SK-N-SH (cell line): ENCODE results near the gene SRGAP1. TPM values are rescaled to one million over a fixed set of nuclear protein-coding genes. Genes with fewer than 3 reads are reported as not detected.

Experiments used
- CTCF ChIA-PET: fragments of 300-600, 350-600 bp; formaldehyde crosslinking; extraction: SDS; loops from one replicate; lab custom pipeline; 2021; lab: Yijun Ruan, JAX
- POLR2A ChIA-PET: fragments of 350-600 bp; sonication (Branson Sonifier 250); formaldehyde crosslinking; extraction: SDS; loops from one replicate; lab custom pipeline; 2020; ENCODE audit warnings: antibody characterized with exemption, inconsistent platforms; lab: Yijun Ruan, JAX
- DNase-seq: peaks from one replicate; pipeline ENCODE4 v3.0.0; 2012
- H2AFZ ChIP-seq: fragments of 200-600 bp; sonication (generic); 2 replicates; pipeline ENCODE4 v1.8.1; 2016; ENCODE audit warnings: antibody characterized with exemption, mild to moderate bottlenecking, low read depth
- H3F3A ChIP-seq: fragments of 200-600 bp; sonication (generic); replicated peaks from 2 replicates; pipeline ENCODE3; 2016; ENCODE audit warnings: antibody characterized with exemption, mild to moderate bottlenecking; ENCODE audit not compliant: insufficient read depth
- H3K27ac ChIP-seq, 2 experiments: fragments of 200-500 bp in 1 of 2; fragments of 200-600 bp in 1 of 2; sonication (Bioruptor generic) in 1 of 2; sonication (generic), shearing (Covaris generic) in 1 of 2; 2 replicates each; pipeline versions ENCODE4 v1.5.1 to v1.6.1; 2014 to 2016; ENCODE audit warnings: low read depth in 2 of 2, inconsistent platforms in 1 of 2, low read length in 1 of 2, mild to moderate bottlenecking in 1 of 2, mixed read lengths in 1 of 2
- H3K27me3 ChIP-seq: fragments of 200-600 bp; sonication (generic), shearing (Covaris generic); 2 replicates; pipeline ENCODE4 v1.6.1; 2016; ENCODE audit warnings: mixed run types; ENCODE audit not compliant: insufficient read depth
- H3K36me3 ChIP-seq, 2 experiments: fragments of 200-500 bp in 1 of 2; fragments of 200-600 bp in 1 of 2; sonication (Bioruptor generic) in 1 of 2; sonication (generic) in 1 of 2; replicated peaks in 1 of 2; 2 replicates each; pipeline versions ENCODE3 to v1.5.1; 2014 to 2016; ENCODE audit warnings: low read length in 1 of 2, mild to moderate bottlenecking in 1 of 2; ENCODE audit not compliant: insufficient read depth in 2 of 2, control insufficient read depth in 1 of 2
- H3K4me1 ChIP-seq, 2 experiments: fragments of 200-500 bp in 1 of 2; fragments of 200-600 bp in 1 of 2; sonication (Bioruptor generic) in 1 of 2; sonication (generic), shearing (Covaris generic) in 1 of 2; 2 replicates each; pipeline versions ENCODE4 v1.5.1 to v1.6.1; 2014 to 2016; ENCODE audit warnings: low read depth in 1 of 2, low read length in 1 of 2, mixed run types in 1 of 2; ENCODE audit not compliant: insufficient read depth in 2 of 2, control insufficient read depth in 1 of 2
- H3K4me2 ChIP-seq: fragments of 200-600 bp; sonication (generic), shearing (Covaris generic); 2 replicates; pipeline ENCODE4 v1.6.1; 2017; ENCODE audit warnings: mixed run types
- H3K4me3 ChIP-seq, 2 experiments: fragments of 200-500 bp in 1 of 2; fragments of 200-600 bp in 1 of 2; sonication (Bioruptor generic) in 1 of 2; sonication (generic), shearing (Covaris generic) in 1 of 2; 2 replicates each; pipeline versions ENCODE4 v1.5.1 to v1.8.1; 2014 to 2016; ENCODE audit warnings: low read depth in 2 of 2, inconsistent platforms in 1 of 2, low read length in 1 of 2, mild to moderate bottlenecking in 1 of 2, mixed read lengths in 1 of 2, moderate library complexity in 1 of 2
- H3K79me2 ChIP-seq: fragments of 200-600 bp; sonication (generic); 2 replicates; pipeline ENCODE4 v1.8.1; 2017; ENCODE audit warnings: mild to moderate bottlenecking; ENCODE audit not compliant: insufficient read depth
- H3K9ac ChIP-seq: fragments of 200-600 bp; sonication (generic); 2 replicates; pipeline ENCODE4 v1.6.1; 2017; ENCODE audit warnings: mixed run types
- H3K9me2 ChIP-seq: fragments of 200-600 bp; sonication (generic); 2 replicates; pipeline ENCODE4 v1.6.1; 2017; ENCODE audit warnings: mixed run types
- H3K9me3 ChIP-seq: fragments of 200-600 bp; sonication (generic); 2 replicates; pipeline ENCODE4 v1.6.1; 2017; ENCODE audit warnings: mixed run types, mild to moderate bottlenecking, moderate library complexity
- H4K20me1 ChIP-seq: fragments of 200-600 bp; sonication (generic); 2 replicates; pipeline ENCODE4 v1.6.1; 2017; ENCODE audit warnings: mild to moderate bottlenecking, mixed run types; ENCODE audit not compliant: insufficient read depth
- ELF1 ChIP-seq: IDR thresholded peaks from 2 replicates; pipeline ENCODE4 v1.4.0; 2012
- EP300 ChIP-seq, 2 experiments: IDR thresholded peaks; 2 replicates each; pipeline versions ENCODE4 v1.4.0 to v1.6.1; 2012; ENCODE audit warnings: borderline replicate concordance in 1 of 2, low read depth in 1 of 2, low read length in 1 of 2
- FOSL2 ChIP-seq: IDR thresholded peaks from 2 replicates; pipeline ENCODE4 v1.4.0; 2012; ENCODE audit warnings: low read depth, mild to moderate bottlenecking, moderate library complexity, borderline replicate concordance
- FOXM1 ChIP-seq: IDR thresholded peaks from 2 replicates; pipeline ENCODE4 v1.4.0; 2012; ENCODE audit warnings: low read depth, mild to moderate bottlenecking
- GATA2 ChIP-seq: sonication (generic); formaldehyde crosslinking; IDR thresholded peaks from 2 replicates; pipeline ENCODE4 v1.5.0; 2020; ENCODE audit warnings: mild to moderate bottlenecking, missing genetic modification reagents
- MEF2A ChIP-seq: IDR thresholded peaks from 2 replicates; pipeline ENCODE4 v1.4.0; 2012; ENCODE audit warnings: low read depth, borderline replicate concordance
- NRF1 ChIP-seq: IDR thresholded peaks from 2 replicates; pipeline ENCODE4 v1.6.1; 2012; ENCODE audit warnings: low read depth, mild to moderate bottlenecking, low read length
- POLR2AphosphoS5 ChIP-seq: IDR thresholded peaks from 2 replicates; pipeline ENCODE4 v1.6.1; 2012; ENCODE audit warnings: low read depth, low read length
- RAD21 ChIP-seq: IDR thresholded peaks from 2 replicates; pipeline ENCODE4 v1.6.1; 2012; ENCODE audit warnings: mild to moderate bottlenecking, low read length
- RCOR1 ChIP-seq: fragments of 150-350 bp; IDR thresholded peaks from 2 replicates; pipeline ENCODE4 v1.6.1; 2017; ENCODE audit warnings: antibody characterized with exemption, low read length
- TEAD4 ChIP-seq: IDR thresholded peaks from 2 replicates; pipeline ENCODE4 v1.4.0; 2012; ENCODE audit warnings: mild to moderate bottlenecking, borderline replicate concordance; ENCODE audit not compliant: insufficient read depth
- YY1 ChIP-seq: IDR thresholded peaks from 2 replicates; pipeline ENCODE4 v1.4.0; 2012; ENCODE audit warnings: low read depth, mild to moderate bottlenecking
- WGBS: methylation state at CpG from one replicate; pipeline ENCODE4 v1.1.6; 2017; ENCODE audit warnings: low lambda C conversion rate; 5-methylcytosine and 5-hydroxymethylcytosine counted together
- polyA plus RNA-seq, 3 experiments: library from polyadenylated mRNA; depleted of rRNA; stranded (reverse); fragments of >200 nt; gene quantifications; 2 replicates each; pipeline ENCODE4 v1.2.3, GENCODE V29; 2012
- TF ChIP-seq, protein P1 (sequence below): IDR thresholded peaks from 2 replicates; pipeline ENCODE4 v1.6.1; 2012; ENCODE audit warnings: mild to moderate bottlenecking, low read depth, low read length, moderate library complexity
- TF ChIP-seq, protein P2 (sequence below): IDR thresholded peaks from 2 replicates; pipeline ENCODE4 v1.4.0; 2012; ENCODE audit warnings: low read depth
- TF ChIP-seq, protein P3 (sequence below): fragments of 150-350 bp; IDR thresholded peaks from 2 replicates; pipeline ENCODE4 v1.6.1; 2017; ENCODE audit warnings: antibody characterized with exemption, low read length, low read depth, borderline replicate concordance
- TF ChIP-seq, protein P4 (sequence below): fragments of 150-350 bp; IDR thresholded peaks from 2 replicates; pipeline ENCODE4 v1.6.1; 2016; ENCODE audit warnings: mild to moderate bottlenecking, low read depth, low read length
- TF ChIP-seq, protein P5 (sequence below): fragments of 200-600 bp; sonication (generic); IDR thresholded peaks from 2 replicates; pipeline ENCODE4 v1.6.1; 2017; ENCODE audit warnings: antibody characterized with exemption, mild to moderate bottlenecking, moderate library complexity
- TF ChIP-seq, protein P6 (sequence below): IDR thresholded peaks from 2 replicates; pipeline ENCODE4 v1.4.0; 2012; ENCODE audit warnings: low read depth, borderline replicate concordance

SRGAP1 gene
- polyA plus RNA-seq, 1 of the 3 experiments (the other 2 are of a cell fraction) = 2.6 TPM

DNA sequence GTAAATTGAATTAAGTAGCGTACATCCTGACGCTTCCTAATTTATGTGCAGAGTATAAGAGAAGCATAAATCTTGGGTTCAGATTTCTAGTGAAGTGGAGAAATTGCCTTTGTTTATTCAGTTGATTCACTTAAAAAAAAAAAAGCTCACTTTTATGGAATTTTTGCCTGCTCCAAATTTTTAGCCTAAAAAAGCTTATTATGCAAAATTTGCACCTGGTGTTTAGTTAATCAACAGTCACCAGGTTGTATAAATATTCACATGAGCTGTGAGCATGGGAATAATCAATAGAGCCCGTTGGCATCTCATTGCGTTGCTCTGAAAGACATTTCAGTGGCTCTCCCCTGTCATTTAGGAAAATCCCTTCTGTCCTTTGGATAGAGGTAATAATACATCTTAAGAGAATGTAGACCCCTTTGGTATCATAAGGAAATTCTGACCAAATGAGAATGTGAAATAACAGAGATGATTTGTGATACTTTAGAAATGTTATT lies 132.4 kb downstream of the SRGAP1 start:
- no peaks in the 10 kb centered on the region for H3K27me3 ChIP-seq
- H3K4me1 ChIP-seq = no peaks in the 10 kb centered on the region; a peak in 2 of 4 replicates
- ChIA-PET POLR2A (no interaction called here), CTCF (interaction anchor here (0.6 to 1.5 kb wide), 2 partner anchors 18 to 1323 kb away, joined by 3 read pairs; no protein-coding TSS in a partner anchor)
- no peak overlapping the region for H3K4me2 ChIP-seq
- no peak for DNase-seq
- TF ChIP-seq YY1 = no peak
- TF ChIP-seq, protein P1, sequence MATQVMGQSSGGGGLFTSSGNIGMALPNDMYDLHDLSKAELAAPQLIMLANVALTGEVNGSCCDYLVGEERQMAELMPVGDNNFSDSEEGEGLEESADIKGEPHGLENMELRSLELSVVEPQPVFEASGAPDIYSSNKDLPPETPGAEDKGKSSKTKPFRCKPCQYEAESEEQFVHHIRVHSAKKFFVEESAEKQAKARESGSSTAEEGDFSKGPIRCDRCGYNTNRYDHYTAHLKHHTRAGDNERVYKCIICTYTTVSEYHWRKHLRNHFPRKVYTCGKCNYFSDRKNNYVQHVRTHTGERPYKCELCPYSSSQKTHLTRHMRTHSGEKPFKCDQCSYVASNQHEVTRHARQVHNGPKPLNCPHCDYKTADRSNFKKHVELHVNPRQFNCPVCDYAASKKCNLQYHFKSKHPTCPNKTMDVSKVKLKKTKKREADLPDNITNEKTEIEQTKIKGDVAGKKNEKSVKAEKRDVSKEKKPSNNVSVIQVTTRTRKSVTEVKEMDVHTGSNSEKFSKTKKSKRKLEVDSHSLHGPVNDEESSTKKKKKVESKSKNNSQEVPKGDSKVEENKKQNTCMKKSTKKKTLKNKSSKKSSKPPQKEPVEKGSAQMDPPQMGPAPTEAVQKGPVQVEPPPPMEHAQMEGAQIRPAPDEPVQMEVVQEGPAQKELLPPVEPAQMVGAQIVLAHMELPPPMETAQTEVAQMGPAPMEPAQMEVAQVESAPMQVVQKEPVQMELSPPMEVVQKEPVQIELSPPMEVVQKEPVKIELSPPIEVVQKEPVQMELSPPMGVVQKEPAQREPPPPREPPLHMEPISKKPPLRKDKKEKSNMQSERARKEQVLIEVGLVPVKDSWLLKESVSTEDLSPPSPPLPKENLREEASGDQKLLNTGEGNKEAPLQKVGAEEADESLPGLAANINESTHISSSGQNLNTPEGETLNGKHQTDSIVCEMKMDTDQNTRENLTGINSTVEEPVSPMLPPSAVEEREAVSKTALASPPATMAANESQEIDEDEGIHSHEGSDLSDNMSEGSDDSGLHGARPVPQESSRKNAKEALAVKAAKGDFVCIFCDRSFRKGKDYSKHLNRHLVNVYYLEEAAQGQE = no peak
- TF ChIP-seq, protein P2, sequence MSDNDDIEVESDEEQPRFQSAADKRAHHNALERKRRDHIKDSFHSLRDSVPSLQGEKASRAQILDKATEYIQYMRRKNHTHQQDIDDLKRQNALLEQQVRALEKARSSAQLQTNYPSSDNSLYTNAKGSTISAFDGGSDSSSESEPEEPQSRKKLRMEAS = no peak
- TF ChIP-seq ELF1 = no peak
- no peak for TF ChIP-seq POLR2AphosphoS5
- TF ChIP-seq FOSL2 = no peak
- TF ChIP-seq FOXM1 = no peak
- no peak for TF ChIP-seq RCOR1
- TF ChIP-seq NRF1 = no peak
- TF ChIP-seq, protein P3, sequence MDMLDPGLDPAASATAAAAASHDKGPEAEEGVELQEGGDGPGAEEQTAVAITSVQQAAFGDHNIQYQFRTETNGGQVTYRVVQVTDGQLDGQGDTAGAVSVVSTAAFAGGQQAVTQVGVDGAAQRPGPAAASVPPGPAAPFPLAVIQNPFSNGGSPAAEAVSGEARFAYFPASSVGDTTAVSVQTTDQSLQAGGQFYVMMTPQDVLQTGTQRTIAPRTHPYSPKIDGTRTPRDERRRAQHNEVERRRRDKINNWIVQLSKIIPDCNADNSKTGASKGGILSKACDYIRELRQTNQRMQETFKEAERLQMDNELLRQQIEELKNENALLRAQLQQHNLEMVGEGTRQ = no peak
- TF ChIP-seq, protein P4, sequence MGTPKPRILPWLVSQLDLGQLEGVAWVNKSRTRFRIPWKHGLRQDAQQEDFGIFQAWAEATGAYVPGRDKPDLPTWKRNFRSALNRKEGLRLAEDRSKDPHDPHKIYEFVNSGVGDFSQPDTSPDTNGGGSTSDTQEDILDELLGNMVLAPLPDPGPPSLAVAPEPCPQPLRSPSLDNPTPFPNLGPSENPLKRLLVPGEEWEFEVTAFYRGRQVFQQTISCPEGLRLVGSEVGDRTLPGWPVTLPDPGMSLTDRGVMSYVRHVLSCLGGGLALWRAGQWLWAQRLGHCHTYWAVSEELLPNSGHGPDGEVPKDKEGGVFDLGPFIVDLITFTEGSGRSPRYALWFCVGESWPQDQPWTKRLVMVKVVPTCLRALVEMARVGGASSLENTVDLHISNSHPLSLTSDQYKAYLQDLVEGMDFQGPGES = no peak
- no peak for TF ChIP-seq RAD21
- TF ChIP-seq MEF2A = no peak
- no peak for TF ChIP-seq EP300 (IDR thresholded peaks at IDR 0.05; ENCODE audit: borderline replicate concordance in 1 of 2, low read depth in 1 of 2, low read length in 1 of 2)
- TF ChIP-seq TEAD4 = no peak
- TF ChIP-seq, protein P5, sequence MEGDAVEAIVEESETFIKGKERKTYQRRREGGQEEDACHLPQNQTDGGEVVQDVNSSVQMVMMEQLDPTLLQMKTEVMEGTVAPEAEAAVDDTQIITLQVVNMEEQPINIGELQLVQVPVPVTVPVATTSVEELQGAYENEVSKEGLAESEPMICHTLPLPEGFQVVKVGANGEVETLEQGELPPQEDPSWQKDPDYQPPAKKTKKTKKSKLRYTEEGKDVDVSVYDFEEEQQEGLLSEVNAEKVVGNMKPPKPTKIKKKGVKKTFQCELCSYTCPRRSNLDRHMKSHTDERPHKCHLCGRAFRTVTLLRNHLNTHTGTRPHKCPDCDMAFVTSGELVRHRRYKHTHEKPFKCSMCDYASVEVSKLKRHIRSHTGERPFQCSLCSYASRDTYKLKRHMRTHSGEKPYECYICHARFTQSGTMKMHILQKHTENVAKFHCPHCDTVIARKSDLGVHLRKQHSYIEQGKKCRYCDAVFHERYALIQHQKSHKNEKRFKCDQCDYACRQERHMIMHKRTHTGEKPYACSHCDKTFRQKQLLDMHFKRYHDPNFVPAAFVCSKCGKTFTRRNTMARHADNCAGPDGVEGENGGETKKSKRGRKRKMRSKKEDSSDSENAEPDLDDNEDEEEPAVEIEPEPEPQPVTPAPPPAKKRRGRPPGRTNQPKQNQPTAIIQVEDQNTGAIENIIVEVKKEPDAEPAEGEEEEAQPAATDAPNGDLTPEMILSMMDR = no peak
- TF ChIP-seq GATA2 (CRISPR knock-in tag) = no peak
- TF ChIP-seq, protein P6, sequence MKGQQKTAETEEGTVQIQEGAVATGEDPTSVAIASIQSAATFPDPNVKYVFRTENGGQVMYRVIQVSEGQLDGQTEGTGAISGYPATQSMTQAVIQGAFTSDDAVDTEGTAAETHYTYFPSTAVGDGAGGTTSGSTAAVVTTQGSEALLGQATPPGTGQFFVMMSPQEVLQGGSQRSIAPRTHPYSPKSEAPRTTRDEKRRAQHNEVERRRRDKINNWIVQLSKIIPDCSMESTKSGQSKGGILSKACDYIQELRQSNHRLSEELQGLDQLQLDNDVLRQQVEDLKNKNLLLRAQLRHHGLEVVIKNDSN = no peak
- no peak overlapping the region for H3K9ac ChIP-seq
- peaks cover 14% of the 10 kb centered on the region for H3F3A ChIP-seq
- 96% methylated on average over 4 of the region's 4 CpGs for WGBS
- H3K36me3 ChIP-seq = no peaks in the 10 kb centered on the region
- peaks cover 30% of the 10 kb centered on the region; the same call in 1 of the 2 replicates for H3K79me2 ChIP-seq
- no peak overlapping the region for H2AFZ ChIP-seq
- no peaks in the 10 kb centered on the region for H3K9me2 ChIP-seq
- H3K9me3 ChIP-seq = no peaks in the 10 kb centered on the region
- H3K4me3 ChIP-seq = no peak overlapping the region
- H3K27ac ChIP-seq = no peak overlapping the region
- H4K20me1 ChIP-seq = no peaks in the 10 kb centered on the region
